ENCODE results near the gene ASPN.
"Not testable (repeated sequence)": the region's sequence is repeated elsewhere in the genome, so short reads cannot be mapped to it uniquely, and the experiment has no call there.

The ASPN gene

DNA sequence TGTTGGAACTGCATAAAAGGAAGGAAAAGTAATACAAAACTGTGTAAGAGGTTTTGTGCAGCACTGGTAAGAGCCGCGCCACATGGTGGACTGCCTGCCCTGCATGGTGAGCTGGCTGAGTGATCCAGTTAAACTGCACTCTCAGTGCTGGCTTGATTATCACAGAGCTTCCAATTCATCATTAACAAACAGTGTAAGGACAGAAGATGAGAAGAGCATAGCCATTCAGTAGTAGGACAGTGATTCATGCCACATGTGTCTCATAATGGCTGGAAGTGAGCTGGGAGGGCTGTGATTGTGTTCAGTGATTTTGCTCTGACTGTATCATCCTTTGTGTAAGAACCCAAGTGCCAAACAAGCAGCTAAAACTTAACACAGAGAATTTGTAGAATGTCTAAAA lies 14.1 kb downstream of the ASPN start:
- DNase-seq (ENCODE audit: low spot score), result no peak

DNA sequence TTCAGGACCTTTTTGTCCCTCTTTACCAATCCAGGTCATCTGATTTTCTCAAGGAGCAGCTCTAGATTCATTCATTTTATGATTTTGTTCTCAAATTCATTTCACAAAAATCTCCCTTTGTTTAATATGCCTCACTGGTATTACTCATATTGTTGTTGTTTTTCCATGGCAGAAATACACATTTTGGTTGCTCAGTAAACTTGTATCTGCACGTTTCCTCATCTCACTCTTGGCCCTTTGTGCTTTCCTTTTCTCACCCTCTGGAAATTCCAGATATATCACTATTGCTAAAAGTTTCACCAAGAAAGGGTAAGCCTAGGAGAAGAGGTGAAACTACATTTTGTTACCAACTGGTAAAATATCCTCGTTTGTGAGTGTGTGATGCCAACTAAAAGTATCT lies 14.8 kb downstream of the ASPN start:
- no peak for DNase-seq (ENCODE audit: low spot score)

DNA sequence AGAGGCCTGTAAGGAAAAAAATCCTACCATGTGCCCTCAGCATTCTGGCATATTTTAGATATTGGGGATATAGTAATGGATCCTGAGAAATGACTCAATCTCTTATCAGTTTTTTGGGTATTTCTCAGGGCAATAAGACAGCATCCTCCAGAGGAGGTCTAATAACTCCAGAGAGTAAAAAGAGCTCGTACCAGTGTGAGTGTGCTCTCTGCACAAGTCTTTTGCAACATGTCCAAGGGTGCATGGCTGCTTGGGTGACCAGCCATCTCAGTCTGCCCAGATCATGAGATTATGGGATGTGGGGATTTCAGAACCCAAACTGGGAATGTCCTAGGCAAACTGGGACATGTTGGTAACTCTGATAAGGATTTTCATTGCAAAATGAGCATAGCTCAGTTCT lies 15.3 kb downstream of the ASPN start:
- DNase-seq (ENCODE audit: low spot score), result no peak

DNA sequence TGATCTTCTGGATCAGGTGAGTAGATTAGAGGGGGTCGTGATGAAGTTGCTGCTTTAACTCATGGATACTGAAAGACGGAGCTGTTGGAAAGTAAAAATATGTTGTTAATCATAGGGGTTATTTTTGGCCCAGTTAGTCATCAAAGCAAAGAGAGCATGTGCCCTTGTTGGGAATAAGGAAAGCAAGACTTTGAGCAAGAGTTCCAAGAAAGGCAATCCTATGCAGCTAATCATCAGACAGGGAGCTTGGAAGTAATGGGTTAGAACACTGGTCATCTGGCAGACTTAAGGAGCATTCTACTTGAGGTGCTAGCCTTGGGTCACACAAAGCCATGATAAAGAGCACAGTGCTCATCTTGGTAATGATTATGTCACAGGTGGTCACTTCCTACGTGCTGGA lies 18.3 kb downstream of the ASPN start:
- DNase-seq (ENCODE audit: low spot score), result peak; percentile 83

DNA sequence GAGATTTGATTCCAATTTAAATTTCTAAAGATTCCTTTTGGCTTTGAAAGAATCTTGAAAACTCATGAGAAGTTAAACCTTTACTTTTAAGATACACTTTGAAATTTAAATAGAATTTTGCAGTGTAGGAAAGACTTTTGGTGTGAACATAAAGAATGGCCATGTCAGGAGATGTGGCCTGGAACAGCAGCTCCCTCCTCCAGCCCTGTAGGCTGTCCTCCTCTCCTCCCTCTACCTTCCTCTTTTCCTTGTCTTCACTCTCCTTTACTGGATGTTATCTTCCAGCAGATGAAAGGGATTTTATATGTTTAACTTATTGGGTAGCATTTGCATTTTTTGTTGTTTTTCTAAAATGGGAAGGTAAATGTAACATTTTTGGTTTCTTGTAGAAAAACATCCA lies 18.9 kb downstream of the ASPN start:
- no peak for DNase-seq (ENCODE audit: low spot score)

DNA sequence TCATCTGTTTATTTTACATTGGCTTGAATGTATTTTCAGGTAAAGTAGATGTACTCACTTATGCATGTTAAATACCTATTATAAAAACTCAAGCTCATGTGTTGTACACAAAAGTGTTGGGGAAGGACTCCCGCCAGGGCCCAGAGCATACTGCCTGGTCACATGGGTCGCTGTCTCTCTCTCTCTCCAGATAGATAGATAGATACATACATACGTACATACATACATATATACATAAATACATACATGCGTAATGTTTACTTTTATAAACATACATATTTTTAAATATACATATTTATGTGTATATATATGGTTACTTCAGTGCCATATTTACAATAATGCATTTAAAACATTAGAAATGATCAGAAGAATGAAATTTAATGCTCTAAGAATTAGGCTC lies 24.7 kb downstream of the ASPN start:
- DNase-seq (ENCODE audit: low spot score), result no peak

DNA sequence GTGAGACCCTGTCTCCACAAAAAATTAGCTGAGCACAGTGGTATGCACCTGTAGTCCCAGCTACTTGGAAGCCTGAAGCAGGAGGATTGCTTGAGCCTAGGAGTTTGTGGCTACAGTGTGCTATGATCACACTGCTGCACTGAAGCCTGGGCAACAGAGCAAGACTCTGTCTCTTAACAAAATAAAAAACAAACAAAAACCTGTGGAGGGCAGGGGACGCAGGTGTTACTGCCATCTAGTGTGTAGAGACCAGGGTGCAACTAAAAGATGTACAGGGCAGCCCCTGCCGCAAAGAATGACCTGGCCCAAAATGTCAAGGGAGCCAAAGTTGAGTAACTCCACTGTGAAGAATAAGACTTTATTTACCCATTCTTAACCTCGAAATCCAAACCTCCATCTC lies 27.1 kb downstream of the ASPN start:
- no peak for DNase-seq (ENCODE audit: low spot score)

DNA sequence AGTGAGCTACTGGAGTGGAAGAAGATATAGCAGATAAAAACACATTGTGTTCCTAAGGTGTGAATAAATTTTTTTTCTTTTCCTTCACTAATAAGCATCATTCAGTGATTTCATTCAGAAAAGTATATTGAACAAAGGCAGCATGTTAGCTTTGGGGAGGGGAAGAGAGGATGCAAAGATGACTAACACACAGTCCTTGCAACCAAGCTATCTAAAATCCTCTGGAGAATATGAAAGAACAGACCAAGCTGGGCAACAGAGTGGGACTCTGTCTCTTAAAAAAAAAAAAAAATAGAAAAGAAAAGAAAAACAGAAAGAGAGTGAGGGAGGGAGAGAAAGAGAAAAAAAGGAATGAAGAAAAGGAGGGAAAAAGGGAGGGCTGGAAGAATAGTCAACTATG lies 35.8 kb downstream of the ASPN start:
- no peak for DNase-seq (ENCODE audit: low spot score)

DNA sequence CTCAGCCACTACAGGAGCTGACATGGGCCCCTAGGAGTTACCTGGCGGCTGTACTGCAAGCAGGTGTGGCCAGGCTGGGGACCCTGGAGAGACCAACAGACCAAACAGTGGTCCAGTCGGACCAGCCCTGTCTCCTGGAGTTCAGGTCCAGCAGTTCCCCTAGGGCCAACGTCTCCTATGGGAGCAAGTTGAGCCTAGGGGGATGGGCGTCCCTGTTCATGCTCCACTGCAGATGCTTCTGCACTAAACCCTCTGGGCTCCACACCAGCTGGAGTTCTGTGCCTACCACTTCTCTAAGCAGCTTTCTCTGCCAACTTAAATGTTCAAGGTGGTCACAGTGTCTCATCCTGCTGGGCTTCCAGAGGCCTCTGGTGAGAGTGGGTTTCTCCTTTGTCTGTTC lies 37.5 kb downstream of the ASPN start:
- DNase-seq (ENCODE audit: low spot score), result no peak

DNA sequence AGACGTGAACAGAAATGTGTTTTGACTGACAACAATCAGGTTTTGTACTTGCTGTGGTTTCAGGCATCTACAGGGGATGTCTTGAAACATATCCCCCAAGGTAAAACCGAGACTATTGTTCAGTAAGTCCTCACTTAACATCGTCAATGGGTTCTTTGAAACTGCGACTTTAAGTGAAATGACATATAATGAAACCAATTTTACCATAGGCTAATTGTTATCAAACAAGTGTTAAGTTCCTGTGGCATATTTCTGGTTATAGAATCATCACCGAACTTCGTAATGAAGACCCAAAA lies 41.6 kb downstream of the ASPN start:
- DNase-seq (ENCODE audit: low spot score), result no peak

DNA sequence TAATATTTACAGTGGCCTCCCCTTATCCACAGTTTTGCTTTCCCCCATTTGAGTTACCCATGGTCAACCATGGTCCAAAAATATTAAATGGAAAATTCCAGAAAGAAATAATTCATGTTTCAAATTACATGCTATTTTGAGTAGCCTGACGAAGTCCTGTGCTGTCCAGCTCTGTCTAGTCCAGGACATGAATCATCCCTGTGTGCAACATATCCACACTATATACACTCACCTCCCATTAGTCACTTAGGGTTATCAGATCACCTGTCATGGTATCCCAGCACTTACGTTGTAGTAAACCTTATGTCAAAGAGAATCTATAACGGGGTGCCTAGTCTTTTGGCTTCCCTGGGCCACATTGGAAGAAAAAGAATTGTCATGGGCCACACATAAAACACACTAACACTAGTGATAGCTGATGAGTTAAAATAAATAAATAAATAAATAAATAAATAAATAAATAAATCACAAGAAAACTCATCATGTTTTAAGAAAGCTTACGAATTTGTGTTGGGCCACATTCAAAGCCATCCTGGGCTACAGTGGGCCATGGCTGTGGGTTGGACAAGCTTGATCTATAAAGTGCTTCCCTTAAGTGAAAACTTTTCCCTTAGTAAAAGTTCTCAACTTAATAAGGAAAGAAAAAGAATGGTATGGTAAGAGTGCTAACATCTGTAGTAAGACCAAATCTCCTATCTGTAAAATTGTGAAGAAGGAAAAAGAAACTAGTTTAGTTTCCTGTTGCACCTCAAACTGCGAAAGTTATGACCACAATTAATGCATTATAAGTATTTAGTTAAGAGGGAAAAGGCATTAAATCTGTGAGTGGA lies 42.2 kb downstream of the ASPN start:
- DNase-seq (ENCODE audit: low spot score), result peak; percentile 37

DNA sequence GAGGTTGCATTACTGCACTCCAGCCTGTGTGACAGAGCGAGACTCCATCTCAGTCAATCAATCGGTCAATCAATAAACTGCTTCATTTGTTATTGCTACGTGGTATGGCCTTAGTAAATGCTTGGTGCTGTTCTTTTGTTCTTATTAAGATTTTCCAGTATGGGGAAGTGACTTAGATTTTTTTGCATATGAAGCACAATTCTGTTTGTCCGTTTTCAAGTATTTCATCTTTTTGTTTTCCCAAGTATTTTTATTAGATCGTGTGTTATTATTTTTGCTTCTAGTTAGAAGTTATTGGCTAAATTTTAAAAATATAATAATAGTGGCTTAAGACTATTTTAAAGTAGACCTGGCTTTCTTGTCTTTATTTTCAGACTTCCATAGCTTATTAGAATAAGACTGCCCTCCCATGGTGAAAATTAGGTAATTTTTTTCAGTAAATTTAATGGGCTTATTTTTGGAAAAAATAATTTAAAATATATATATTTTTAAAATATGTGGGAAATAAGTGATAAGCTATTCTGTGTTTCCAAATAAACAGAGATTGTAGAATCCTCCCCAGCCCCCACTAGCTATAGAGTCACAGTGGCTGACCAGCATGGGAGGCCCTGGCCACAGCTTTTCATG lies 43.3 kb downstream of the ASPN start:
- DNase-seq (ENCODE audit: low spot score), result no peak

DNA sequence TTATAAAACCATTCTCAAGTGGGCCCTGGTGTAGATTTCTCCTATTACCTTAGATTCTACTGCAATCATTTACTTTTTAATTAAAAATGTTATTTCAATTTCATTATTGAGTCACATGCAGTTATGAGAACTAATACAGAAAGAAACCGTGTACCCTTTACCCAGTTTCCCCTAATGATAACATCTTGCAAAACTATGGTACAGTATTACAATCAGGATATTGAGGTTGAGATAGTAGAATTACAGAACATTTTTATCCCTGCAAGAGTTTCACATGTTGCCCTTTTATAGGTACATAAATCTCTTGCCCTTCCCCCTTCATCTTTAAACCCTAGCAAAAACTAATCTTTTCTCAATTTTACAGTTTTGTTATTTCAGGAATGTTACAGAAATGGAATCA lies 47.0 kb downstream of the ASPN start:
- DNase-seq (ENCODE audit: low spot score), result no peak

DNA sequence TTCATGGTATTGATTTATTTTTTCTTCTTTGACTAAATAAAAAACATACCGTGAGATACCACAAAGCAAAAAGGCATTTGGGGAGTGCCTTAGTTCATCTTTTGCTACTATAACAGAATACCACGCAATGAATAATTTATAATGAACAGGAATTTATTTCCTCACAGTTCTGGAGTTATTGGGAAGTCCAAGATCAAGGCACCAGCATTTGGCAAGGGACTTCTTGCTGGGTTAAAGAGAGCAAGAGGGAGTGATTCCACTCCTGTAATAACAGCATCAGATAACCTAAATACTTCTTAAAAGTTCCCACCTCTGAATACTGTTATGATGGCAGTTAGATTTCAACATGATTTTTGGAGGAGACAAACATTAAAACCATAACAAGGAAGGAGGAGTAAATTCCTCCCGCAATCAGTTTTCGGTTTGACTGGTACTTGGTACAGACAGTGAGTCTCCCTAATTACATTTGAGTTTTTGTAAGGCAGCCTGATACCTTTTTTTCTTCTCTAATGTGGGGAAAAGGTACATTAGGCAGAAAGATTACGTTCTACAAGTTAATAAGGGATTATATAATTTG lies 49.2 kb downstream of the ASPN start:
- no peak for DNase-seq (ENCODE audit: low spot score)

DNA sequence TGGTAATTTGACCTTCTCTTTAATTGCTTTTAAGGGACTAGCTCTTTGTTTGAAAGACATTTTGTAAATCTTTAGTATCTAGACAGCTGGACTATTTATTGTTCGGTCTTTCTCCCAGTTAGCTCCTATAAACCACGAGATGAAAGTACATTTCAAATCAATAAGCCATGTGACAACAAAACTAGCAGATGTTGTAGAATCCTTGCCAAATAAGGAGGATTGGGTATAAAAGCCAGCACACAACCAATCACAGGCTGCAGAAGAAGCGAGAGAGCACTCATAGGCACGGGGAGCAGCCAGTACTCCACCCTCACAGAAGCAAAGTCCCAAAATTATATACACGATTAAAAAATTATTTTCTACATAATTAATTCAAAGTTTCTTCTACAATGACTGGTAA lies 50.0 kb downstream of the ASPN start:
- DNase-seq (ENCODE audit: low spot score), result no peak

DNA sequence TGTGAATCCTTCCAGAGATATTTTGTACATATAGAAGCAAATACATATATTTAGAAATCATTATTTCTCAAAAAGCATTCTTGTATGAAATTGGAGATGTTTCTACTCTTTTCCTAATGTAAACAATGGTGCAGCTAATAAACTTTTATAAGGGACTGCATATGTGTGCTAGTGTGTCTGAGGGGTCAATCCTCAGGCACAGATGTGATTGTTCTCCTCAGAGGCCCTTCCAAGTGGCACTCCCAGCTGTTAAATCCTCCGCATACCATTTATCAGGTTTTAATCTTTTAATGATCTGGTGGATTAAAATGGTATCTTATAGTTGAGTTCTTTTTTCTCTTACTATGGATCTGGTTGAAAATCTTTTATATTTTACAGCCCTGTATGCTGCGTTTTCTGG lies 52.5 kb downstream of the ASPN start:
- no peak for DNase-seq (ENCODE audit: low spot score)

DNA sequence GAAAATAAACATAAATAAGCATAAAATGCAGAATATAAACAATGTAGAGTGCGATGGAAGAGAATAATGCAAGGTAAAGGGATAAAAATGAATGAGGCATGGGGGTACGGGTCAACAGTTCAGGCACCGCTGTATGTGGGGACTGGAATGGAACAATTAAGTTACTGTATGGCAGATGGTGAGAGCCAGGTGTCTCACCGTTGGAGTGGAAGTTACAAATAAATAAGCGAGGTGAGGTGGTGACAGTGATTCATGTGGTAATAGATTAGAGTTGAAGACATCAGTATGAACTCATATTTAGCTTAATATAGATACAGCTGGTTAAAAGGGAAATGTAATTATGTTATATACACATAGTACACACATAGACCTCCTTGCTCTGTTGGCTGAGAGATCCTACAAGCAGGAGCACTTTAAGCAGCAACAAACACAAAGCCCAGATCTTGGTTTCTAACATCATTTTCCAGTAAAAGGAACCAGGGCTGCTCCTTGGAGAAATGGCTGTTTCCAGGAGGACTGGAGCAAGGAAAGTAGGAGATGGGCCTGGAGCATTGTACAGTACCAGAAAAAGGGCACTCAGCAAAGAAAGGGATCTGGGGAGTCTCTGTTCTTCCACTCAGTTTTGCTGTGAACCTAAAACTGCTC lies 55.7 kb downstream of the ASPN start:
- no peak for DNase-seq (ENCODE audit: low spot score)

DNA sequence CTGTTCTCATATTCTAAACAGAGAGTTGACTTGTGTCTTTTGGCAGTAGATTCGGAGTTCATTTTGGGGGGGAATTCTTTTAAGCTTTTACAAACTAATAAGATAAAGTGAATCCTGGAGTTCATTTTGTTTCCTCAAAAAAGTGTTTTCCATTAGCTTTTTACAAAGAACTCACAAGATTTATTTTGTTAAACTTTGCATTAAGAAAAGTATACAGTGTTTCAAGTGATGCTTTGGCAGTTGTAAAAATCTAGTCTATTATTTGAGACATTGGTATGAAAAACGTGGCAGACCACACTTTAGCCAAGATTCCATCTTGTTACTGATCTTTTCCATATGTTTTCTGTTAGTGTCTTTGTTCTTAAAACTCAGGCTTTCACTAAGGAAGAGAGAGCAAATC lies 56.8 kb downstream of the ASPN start:
- DNase-seq (ENCODE audit: low spot score), result no peak

DNA sequence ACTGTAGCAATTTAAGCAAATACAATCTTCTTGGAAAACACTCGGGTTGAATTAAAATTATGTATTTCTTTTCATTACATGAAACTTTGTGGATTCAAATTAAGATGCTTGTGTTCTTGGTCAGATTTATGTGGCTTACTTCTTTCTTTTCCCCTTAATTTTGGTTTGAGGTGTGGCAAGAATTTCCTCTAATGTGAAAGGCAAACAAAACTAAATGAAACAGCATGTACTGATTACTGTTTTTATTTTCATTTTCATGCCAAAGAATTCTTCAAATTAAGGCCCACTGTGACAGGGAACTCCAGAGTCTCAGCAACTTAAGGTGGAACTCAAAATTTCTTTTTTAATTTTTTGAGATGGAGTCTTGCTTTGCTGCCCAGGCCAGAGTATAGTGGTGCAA lies 58.0 kb downstream of the ASPN start, which contains the start of gene OMD:
Gene OMD (minus strand): TSS at position 132 of the 400 bp plus-strand sequence. CDS start 6,913 bp downstream, outside the sequence.
- DNase-seq (ENCODE audit: low spot score), result no peak

DNA sequence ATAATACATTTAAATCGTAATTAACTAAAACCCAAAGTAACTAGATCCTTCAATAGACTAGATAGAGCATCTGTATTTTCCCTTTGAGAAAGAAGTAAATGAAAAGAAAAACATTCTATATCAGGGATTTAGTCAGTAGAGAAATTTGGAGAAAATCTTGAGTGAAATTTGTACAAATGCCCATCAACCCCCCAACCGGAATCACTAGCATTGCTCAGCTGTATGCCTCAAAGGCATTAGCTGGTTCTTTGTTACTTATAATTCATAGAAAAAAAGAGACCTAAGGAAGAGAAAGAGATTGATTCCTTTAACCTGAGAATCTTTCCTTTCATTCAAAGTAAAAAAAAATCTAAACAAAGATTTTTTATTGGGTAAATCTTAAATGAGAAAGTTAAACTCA lies 58.7 kb downstream of the ASPN start:
- DNase-seq (ENCODE audit: low spot score), result no peak

DNA sequence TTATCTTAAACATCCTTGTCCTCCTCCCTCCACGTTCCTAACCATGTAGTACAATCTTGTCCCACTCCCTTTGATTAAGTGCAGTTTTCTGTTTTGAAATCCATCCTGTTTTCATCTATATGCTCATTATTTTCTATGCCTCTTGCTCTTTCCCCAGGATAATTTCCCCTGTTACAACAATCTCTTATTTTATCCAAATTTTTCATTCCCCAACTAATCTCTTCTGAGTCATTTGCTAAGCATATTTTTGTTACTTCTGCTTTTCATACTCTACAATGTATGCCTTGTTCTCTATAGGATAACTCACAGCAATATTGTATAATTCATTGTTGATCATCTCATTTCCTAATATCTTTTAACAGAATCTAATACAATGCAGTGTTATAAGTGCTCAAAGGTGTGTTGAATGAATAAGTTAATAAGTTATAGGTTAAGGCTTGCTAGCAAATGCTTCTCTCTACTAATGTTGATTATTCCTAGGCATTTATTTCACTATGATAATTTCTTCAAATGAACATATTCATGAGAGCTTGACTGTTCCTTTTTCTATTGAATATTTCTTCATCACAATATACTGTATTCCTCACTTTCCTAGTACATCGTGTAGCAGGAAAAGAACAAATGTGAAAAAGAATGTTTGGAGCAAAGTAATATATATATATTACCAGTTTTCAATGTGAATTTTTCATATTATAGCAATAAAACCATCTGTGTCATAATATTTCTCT lies 59.5 kb downstream of the ASPN start:
- no peak for DNase-seq (ENCODE audit: low spot score)

DNA sequence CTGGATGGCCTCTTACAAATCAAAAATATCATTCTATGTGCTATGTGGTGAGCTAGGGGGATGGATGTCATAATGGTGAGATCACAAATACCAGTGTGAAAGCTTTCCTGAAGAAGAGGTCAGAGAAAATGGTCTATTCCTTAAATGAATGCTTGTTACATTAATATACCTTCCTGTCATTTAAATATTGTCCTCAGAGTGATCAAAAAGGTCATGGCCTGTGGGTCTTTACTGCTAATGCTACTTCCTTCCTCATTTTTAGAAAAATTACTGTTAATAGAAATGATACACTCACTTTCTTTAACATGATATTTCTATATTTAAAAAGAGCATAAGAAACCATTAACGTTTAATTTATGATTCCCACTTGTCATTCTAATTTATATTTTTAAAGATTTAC lies 67.7 kb downstream of the ASPN start:
- no peak for DNase-seq (ENCODE audit: low spot score)

DNA sequence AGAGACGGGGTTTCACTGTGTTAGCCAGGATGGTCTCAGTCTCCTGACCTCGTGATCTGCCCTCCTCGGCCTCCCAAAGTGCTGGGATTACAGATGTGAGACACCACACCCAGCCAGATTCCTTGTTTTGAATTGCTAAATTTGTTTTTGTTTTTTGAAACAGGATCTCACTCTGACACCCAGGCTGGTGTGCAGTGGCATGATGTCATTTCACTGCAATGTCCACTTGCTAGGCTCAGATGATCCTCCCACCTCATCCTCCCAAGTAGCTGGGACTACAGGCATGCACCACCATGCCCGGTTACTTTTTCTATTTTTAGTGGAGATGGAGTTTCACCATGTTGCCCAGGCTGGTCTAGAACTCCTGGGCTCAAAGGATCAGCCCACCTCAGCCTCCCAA lies 71.1 kb downstream of the ASPN start:
- not testable (repeated sequence) for DNase-seq (ENCODE audit: low spot score)
